HEK293 (cell line): ENCODE data around the gene NCAPG.

ENCODE experiments used
- ZNF530 ChIP-seq: fragments of 450-650 bp; formaldehyde crosslinking; IDR thresholded peaks from 2 replicates; pipeline ENCODE4 v1.5.1; 2016; ENCODE audit warnings: low read depth, missing biosample characterization, missing genetic modification characterization
- TF ChIP-seq, protein P1 (sequence below): fragments of 450-650 bp; formaldehyde crosslinking; IDR thresholded peaks from 2 replicates; pipeline ENCODE4 v1.5.1; 2016; ENCODE audit warnings: missing biosample characterization, missing genetic modification characterization

DNA sequence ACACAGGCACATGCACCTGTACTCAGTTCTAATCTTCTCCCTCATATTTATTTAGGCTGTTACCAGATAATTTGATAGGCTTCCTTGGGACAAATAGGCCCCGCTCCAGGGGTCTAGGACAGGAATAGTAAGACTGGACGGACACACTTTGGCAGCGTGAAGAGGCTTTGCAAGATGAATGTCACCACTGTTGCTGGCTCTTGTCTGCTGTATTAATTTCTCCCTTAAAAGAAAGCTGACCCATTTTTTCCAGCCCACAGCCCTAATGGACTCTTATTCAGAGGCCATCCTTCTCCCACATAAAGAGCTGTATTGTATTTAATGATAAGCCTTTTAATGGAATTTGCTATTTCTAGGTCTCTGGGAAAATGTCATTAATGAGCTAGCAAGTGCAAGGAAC lies 47.4 kb upstream of the NCAPG start:
- TF ChIP-seq, protein P1, sequence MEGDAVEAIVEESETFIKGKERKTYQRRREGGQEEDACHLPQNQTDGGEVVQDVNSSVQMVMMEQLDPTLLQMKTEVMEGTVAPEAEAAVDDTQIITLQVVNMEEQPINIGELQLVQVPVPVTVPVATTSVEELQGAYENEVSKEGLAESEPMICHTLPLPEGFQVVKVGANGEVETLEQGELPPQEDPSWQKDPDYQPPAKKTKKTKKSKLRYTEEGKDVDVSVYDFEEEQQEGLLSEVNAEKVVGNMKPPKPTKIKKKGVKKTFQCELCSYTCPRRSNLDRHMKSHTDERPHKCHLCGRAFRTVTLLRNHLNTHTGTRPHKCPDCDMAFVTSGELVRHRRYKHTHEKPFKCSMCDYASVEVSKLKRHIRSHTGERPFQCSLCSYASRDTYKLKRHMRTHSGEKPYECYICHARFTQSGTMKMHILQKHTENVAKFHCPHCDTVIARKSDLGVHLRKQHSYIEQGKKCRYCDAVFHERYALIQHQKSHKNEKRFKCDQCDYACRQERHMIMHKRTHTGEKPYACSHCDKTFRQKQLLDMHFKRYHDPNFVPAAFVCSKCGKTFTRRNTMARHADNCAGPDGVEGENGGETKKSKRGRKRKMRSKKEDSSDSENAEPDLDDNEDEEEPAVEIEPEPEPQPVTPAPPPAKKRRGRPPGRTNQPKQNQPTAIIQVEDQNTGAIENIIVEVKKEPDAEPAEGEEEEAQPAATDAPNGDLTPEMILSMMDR (tag by site-specific recombination) = no peak
- TF ChIP-seq ZNF530 = no peak
